Inferior parietal cortex (tissue), 1 donor: ENCODE results near the gene ABAT.
"Not testable (repeated sequence)": the region's sequence is repeated elsewhere in the genome, so short reads cannot be mapped to it uniquely, and the experiment has no call there.

Source experiments
- DNase-seq: peaks from one replicate; pipeline ENCODE4 v3.0.0-alpha.2; 2016; ENCODE audit errors: extremely low spot score

The ABAT gene

GRCh38 chr16:8649829-8650554 lies 24.4 kb upstream of the ABAT start:
- no peak for DNase-seq

- not testable (repeated sequence) for DNase-seq
Measured at GRCh38 chr16:8651958-8652357, 22.5 kb upstream of the ABAT start.

- no peak for DNase-seq
Measured at GRCh38 chr16:8655184-8655717, 19.2 kb upstream of the ABAT start.

GRCh38 chr16:8656376-8656775 lies 18.0 kb upstream of the ABAT start:
- no peak for DNase-seq

GRCh38 chr16:8660841-8661301 lies 13.5 kb upstream of the ABAT start:
- DNase-seq, result peak; percentile 69

- no peak for DNase-seq
Measured at GRCh38 chr16:8661703-8662102, 12.7 kb upstream of the ABAT start.

GRCh38 chr16:8663192-8664089 lies 11.0 kb upstream of the ABAT start:
- no peak for DNase-seq

GRCh38 chr16:8665529-8665928 lies 8.9 kb upstream of the ABAT start:
- no peak for DNase-seq

GRCh38 chr16:8667492-8667891 lies 6.9 kb upstream of the ABAT start:
- DNase-seq, result no peak

GRCh38 chr16:8668113-8668512 lies 6.3 kb upstream of the ABAT start:
- DNase-seq, result no peak

- no peak for DNase-seq
Measured at GRCh38 chr16:8669481-8669880, 4.9 kb upstream of the ABAT start.

- DNase-seq, result no peak
Measured at GRCh38 chr16:8670014-8670560, 4.3 kb upstream of the ABAT start.

- DNase-seq, result peak; percentile 9
Measured at GRCh38 chr16:8673611-8674412, 605 bp upstream of the ABAT start.

- DNase-seq, result no peak
Measured at GRCh38 chr16:8675183-8676159, 1.1 kb downstream of the ABAT start.

GRCh38 chr16:8676160-8676547 lies 1.7 kb downstream of the ABAT start:
- DNase-seq, result no peak

GRCh38 chr16:8676737-8677375 lies 2.4 kb downstream of the ABAT start:
- DNase-seq, result no peak

GRCh38 chr16:8677481-8677880 lies 3.1 kb downstream of the ABAT start:
- no peak for DNase-seq

- DNase-seq, result no peak
Measured at GRCh38 chr16:8678068-8678927, 3.9 kb downstream of the ABAT start.

GRCh38 chr16:8679151-8679550 lies 4.7 kb downstream of the ABAT start:
- no peak for DNase-seq
